H9 (cell line): ENCODE measurements around the gene PARP2. TPM values are rescaled to one million over a fixed set of nuclear protein-coding genes. Genes with fewer than 3 reads are reported as not detected.

Experiments
- DNase-seq: peaks from one replicate; pipeline ENCODE4 v3.0.0-alpha.2; 2017
- H2AFZ ChIP-seq: one replicate; pipeline ENCODE4 v1.6.1; 2013; ENCODE audit warnings: mild to moderate bottlenecking, low read length, control low read depth, moderate library complexity
- H2AK5ac ChIP-seq: 2 replicates; pipeline ENCODE4 v1.6.1; 2013; ENCODE audit warnings: low read length, control low read depth, mixed read lengths; ENCODE audit not compliant: insufficient read length
- H2BK120ac ChIP-seq: one replicate; pipeline ENCODE4 v1.6.1; 2013; ENCODE audit warnings: low read depth, mild to moderate bottlenecking, low read length, control low read depth, inconsistent platforms; ENCODE audit not compliant: poor library complexity, severe bottlenecking
- H2BK12ac ChIP-seq: 2 replicates; pipeline ENCODE4 v1.6.1; 2013; ENCODE audit warnings: low read length, control low read depth, mixed read lengths, low read depth; ENCODE audit not compliant: insufficient read length
- H2BK15ac ChIP-seq: 2 replicates; pipeline ENCODE4 v1.6.1; 2013; ENCODE audit warnings: low read depth, low read length, control low read depth
- H2BK20ac ChIP-seq: one replicate; pipeline ENCODE4 v1.6.1; 2013; ENCODE audit warnings: low read depth, mild to moderate bottlenecking, low read length, control low read depth, inconsistent platforms; ENCODE audit not compliant: poor library complexity, severe bottlenecking
- H2BK5ac ChIP-seq: 2 replicates; pipeline ENCODE4 v1.6.1; 2013; ENCODE audit warnings: low read length, control low read depth, mixed read lengths; ENCODE audit not compliant: insufficient read length
- H3K14ac ChIP-seq: 2 replicates; pipeline ENCODE4 v1.6.1; 2013; ENCODE audit warnings: low read length, control low read depth; ENCODE audit not compliant: insufficient read depth
- H3K18ac ChIP-seq: 2 replicates; pipeline ENCODE4 v1.6.1; 2013; ENCODE audit warnings: low read depth, mild to moderate bottlenecking, mixed read lengths, low read length, control low read depth; ENCODE audit not compliant: insufficient read length
- H3K23ac ChIP-seq: 2 replicates; pipeline ENCODE4 v1.6.1; 2013; ENCODE audit warnings: low read length, control low read depth, mixed read lengths, low read depth; ENCODE audit not compliant: insufficient read length
- H3K23me2 ChIP-seq: 2 replicates; pipeline ENCODE4 v1.6.1; 2013; ENCODE audit warnings: low read depth, mild to moderate bottlenecking, mixed read lengths, low read length, control low read depth; ENCODE audit not compliant: insufficient read length, poor library complexity, severe bottlenecking
- H3K27ac ChIP-seq: 2 replicates; pipeline ENCODE4 v1.5.1; 2013; ENCODE audit warnings: low read length, control low read depth, mixed read lengths, low read depth; ENCODE audit not compliant: insufficient read length
- H3K27me3 ChIP-seq: 2 replicates; pipeline ENCODE4 v1.6.1; 2013; ENCODE audit warnings: low read length, control low read depth, inconsistent platforms; ENCODE audit not compliant: insufficient read depth
- H3K4ac ChIP-seq: 2 replicates; pipeline ENCODE4 v1.6.1; 2013; ENCODE audit warnings: low read depth, mild to moderate bottlenecking, control low read depth, inconsistent platforms, low read length, moderate library complexity
- H3K4me1 ChIP-seq: 2 replicates; pipeline ENCODE4 v1.6.1; 2013; ENCODE audit warnings: low read length, control low read depth, inconsistent platforms; ENCODE audit not compliant: insufficient read depth
- H3K4me2 ChIP-seq: 2 replicates; pipeline ENCODE4 v1.6.1; 2013; ENCODE audit warnings: low read length, control low read depth, mixed read lengths; ENCODE audit not compliant: insufficient read length, insufficient read depth
- H3K56ac ChIP-seq: 2 replicates; pipeline ENCODE4 v1.6.1; 2013; ENCODE audit warnings: low read depth, mild to moderate bottlenecking, mixed read lengths, low read length, control low read depth; ENCODE audit not compliant: insufficient read length
- H3K79me1 ChIP-seq: 2 replicates; pipeline ENCODE4 v1.6.1; 2013; ENCODE audit warnings: low read depth, mild to moderate bottlenecking, moderate library complexity, low read length, control low read depth, inconsistent platforms; ENCODE audit not compliant: insufficient read depth, poor library complexity, severe bottlenecking
- H3K79me2 ChIP-seq: 2 replicates; pipeline ENCODE4 v1.6.1; 2013; ENCODE audit warnings: low read length, control low read depth, inconsistent platforms; ENCODE audit not compliant: insufficient read depth
- H3K9ac ChIP-seq: 2 replicates; pipeline ENCODE4 v1.6.1; 2013; ENCODE audit warnings: low read length, control low read depth, mixed read lengths; ENCODE audit not compliant: insufficient read length; ENCODE audit errors: extremely low read depth
- H3K9me3 ChIP-seq: one replicate; pipeline ENCODE4 v1.6.1; 2013; ENCODE audit warnings: low read depth, low read length, inconsistent platforms; ENCODE audit not compliant: control insufficient read depth
- H3T11ph ChIP-seq: one replicate; pipeline ENCODE4 v1.6.1; 2013; ENCODE audit warnings: mild to moderate bottlenecking, low read length, control low read depth, inconsistent platforms
- H4K20me1 ChIP-seq: one replicate; pipeline ENCODE4 v1.6.1; 2013; ENCODE audit not compliant: control insufficient read depth, insufficient read length, insufficient read depth
- H4K5ac ChIP-seq: 2 replicates; pipeline ENCODE4 v1.6.1; 2013; ENCODE audit warnings: low read depth, mild to moderate bottlenecking, mixed read lengths, low read length, control low read depth; ENCODE audit not compliant: insufficient read length
- H4K8ac ChIP-seq: replicated peaks from 2 replicates; pipeline ENCODE4 v1.6.1; 2013; ENCODE audit warnings: low read length, control low read depth, mixed read lengths, low read depth; ENCODE audit not compliant: insufficient read length
- H4K91ac ChIP-seq: 2 replicates; pipeline ENCODE4 v1.6.1; 2013; ENCODE audit warnings: low read depth, mild to moderate bottlenecking, moderate library complexity, mixed read lengths, low read length, control low read depth; ENCODE audit not compliant: insufficient read length
- H3K27ac Mint-ChIP-seq, 3 experiments: 2 replicates in 2 of 3; 3 replicates in 1 of 3; pipeline ENCODE4 v1.8.0; 2020 to 2021; ENCODE audit warnings: mixed read lengths in 3 of 3, mild to moderate bottlenecking in 1 of 3, moderate library complexity in 1 of 3
- H3K27me3 Mint-ChIP-seq: 2 replicates; pipeline ENCODE4 v1.8.0; 2021; ENCODE audit warnings: low read depth, mild to moderate bottlenecking, moderate library complexity, mixed read lengths
- H3K36me3 Mint-ChIP-seq, 3 experiments: 2 replicates in 2 of 3; 3 replicates in 1 of 3; pipeline ENCODE4 v1.8.0; 2020 to 2021; ENCODE audit warnings: low read depth in 3 of 3, mixed read lengths in 3 of 3; ENCODE audit not compliant: insufficient read depth in 1 of 3
- H3K4me1 Mint-ChIP-seq, 2 experiments: 2 replicates each; pipeline ENCODE4 v1.8.0; 2020; ENCODE audit warnings: mixed read lengths in 2 of 2
- H3K4me3 Mint-ChIP-seq, 2 experiments: 2 replicates in 1 of 2; 3 replicates in 1 of 2; pipeline ENCODE4 v1.8.0; 2020 to 2021; ENCODE audit warnings: mild to moderate bottlenecking in 2 of 2, mixed read lengths in 2 of 2, moderate library complexity in 1 of 2
- H3K9me3 Mint-ChIP-seq, 2 experiments: 2 replicates in 1 of 2; 3 replicates in 1 of 2; pipeline ENCODE4 v1.8.0; 2020; ENCODE audit warnings: mild to moderate bottlenecking in 2 of 2, mixed read lengths in 2 of 2, moderate library complexity in 1 of 2
- CTCF ChIP-seq: fragments of 200-600 bp; sonication (generic); conservative IDR thresholded peaks from 3 replicates; pipeline ENCODE4 v1.8.0; 2021; ENCODE audit warnings: antibody characterized with exemption, mild to moderate bottlenecking
- WGBS: extraction: QIAGEN DNeasy Blood & Tissue Kit; methylation state at CpG from one replicate; pipeline ENCODE4 v1.1.7; 2013; ENCODE audit warnings: missing lambda C conversion rate, low lambda C conversion rate, mixed read lengths; ENCODE audit not compliant: insufficient read length; ENCODE audit errors: extremely low coverage; 5-methylcytosine and 5-hydroxymethylcytosine counted together
- total RNA-seq: library from RNA; stranded (reverse); gene quantifications from 2 replicates; pipeline ENCODE4 v1.2.1, GENCODE V29; 2021

The PARP2 gene
- total RNA-seq, 1 experiment from 2014 or later = 25.4 TPM

GRCh38 chr14:20376071-20376588 is 32.7 kb downstream of the PARP2 start:
- Mint-ChIP-seq H3K36me3 (peaks cover 19 to 73% (median 62%) of the 10 kb centered on the region in 3 experiments; a peak in 6 of 7 replicates), H3K27me3 (no peaks in the 10 kb centered on the region), H3K4me1 (no peaks in the 10 kb centered on the region), H3K9me3 (no peaks in the 10 kb centered on the region), H3K4me3 (no peak overlapping the region), H3K27ac (peak overlapping the region in 2 of 3 experiments; percentile 16 to 65; a peak in 1 of 7 replicates)
- DNase-seq = no peak
- TF ChIP-seq CTCF = no peak
- Histone ChIP-seq H2BK5ac (no peak overlapping the region), H4K20me1 (no peaks in the 10 kb centered on the region), H4K5ac (no peak overlapping the region), H3K9ac (no peak overlapping the region), H2AK5ac (no peak overlapping the region), H3K4me1 (no peaks in the 10 kb centered on the region), H2BK15ac (no peak overlapping the region), H3K79me1 (no peaks in the 10 kb centered on the region), H3K4ac (no peak overlapping the region), H2BK120ac (no peak overlapping the region), H3K4me2 (no peak overlapping the region), H3T11ph (no peak overlapping the region), H3K9me3 (no peaks in the 10 kb centered on the region), H3K14ac (no peak overlapping the region; the same call in 1 of the 2 replicates), H4K8ac (no peak overlapping the region), H2BK12ac (no peak overlapping the region), H3K56ac (no peak overlapping the region), H2AFZ (no peak overlapping the region), H3K27me3 (no peaks in the 10 kb centered on the region; the same call in 1 of the 2 replicates), H3K23ac (no peak overlapping the region), H4K91ac (no peak overlapping the region), H2BK20ac (no peak overlapping the region), H3K18ac (no peak overlapping the region), H3K27ac (no peak overlapping the region), H3K23me2 (no peaks in the 10 kb centered on the region), H3K79me2 (no peaks in the 10 kb centered on the region)
- no CpG with 5 or more reads among the region's 12 CpGs for WGBS
